Measurements from ENCODE around the gene TAX1BP1.

GRCh38 chr7:27700501-27700900 is 39.5 kb upstream of the TAX1BP1 start:
- no peak for TF ChIP-seq CTCF (conservative IDR thresholded peaks at IDR 0.05; ENCODE audit: low read depth, low read length)
- TF ChIP-seq EZH2 (IDR thresholded peaks at IDR 0.05; ENCODE audit: low read length, unreplicated experiment): no peak
- no peak for TF ChIP-seq EZH2phosphoT487 (IDR thresholded peaks at IDR 0.05; ENCODE audit: borderline replicate concordance, low read length)

Measured in PC-3 (cell line).